ENCODE data around the gene CHPF. TPM values are rescaled to one million over a fixed set of nuclear protein-coding genes. Genes with fewer than 3 reads are reported as not detected.

CHPF gene
- total RNA-seq, 1 experiment from 2014 or later: 13.8 TPM

DNA sequence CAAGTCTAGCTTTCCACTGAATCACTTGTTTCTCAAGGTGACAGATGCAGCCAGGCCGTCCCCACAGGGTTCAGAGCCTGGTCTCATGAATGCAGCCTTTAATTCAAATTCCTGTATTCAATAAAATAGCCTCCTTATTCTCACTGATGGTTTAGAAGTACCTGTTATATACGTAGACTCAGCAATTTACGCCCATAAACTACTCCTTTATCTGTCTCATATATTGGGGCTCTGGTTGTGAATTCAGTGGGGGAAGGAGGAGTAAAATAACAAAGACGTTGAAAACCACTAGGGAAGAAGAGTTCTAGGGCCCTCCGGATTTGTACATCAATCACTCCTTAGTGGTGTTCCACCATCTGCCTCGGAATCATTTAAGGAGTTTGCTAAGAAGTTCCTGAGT is 26.0 kb upstream of the CHPF start:
- ChIA-PET POLR2A (ENCODE audit: low non-redundant PET) (no interaction called here), CTCF (no interaction called here)
- intact Hi-C loops (cut with micrococcal nuclease; ENCODE audit: unreplicated experiment): no loop called here
- peak overlapping the region; percentile 70 for H3K4me3 ChIP-seq (ENCODE audit: low read depth, low read length, poor library complexity, severe bottlenecking)
- no peaks in the 10 kb centered on the region for H3K27me3 ChIP-seq (replicated peaks; ENCODE audit: insufficient read depth, low read depth, low read length, poor library complexity)
- no peaks in the 10 kb centered on the region for H3K36me3 ChIP-seq (ENCODE audit: insufficient read depth, low read length, poor library complexity, severe bottlenecking)
- no peak for TF ChIP-seq EZH2 (IDR thresholded peaks at IDR 0.05; ENCODE audit: borderline replicate concordance, low read depth, low read length, poor library complexity, severe bottlenecking)
- TF ChIP-seq, protein P1, sequence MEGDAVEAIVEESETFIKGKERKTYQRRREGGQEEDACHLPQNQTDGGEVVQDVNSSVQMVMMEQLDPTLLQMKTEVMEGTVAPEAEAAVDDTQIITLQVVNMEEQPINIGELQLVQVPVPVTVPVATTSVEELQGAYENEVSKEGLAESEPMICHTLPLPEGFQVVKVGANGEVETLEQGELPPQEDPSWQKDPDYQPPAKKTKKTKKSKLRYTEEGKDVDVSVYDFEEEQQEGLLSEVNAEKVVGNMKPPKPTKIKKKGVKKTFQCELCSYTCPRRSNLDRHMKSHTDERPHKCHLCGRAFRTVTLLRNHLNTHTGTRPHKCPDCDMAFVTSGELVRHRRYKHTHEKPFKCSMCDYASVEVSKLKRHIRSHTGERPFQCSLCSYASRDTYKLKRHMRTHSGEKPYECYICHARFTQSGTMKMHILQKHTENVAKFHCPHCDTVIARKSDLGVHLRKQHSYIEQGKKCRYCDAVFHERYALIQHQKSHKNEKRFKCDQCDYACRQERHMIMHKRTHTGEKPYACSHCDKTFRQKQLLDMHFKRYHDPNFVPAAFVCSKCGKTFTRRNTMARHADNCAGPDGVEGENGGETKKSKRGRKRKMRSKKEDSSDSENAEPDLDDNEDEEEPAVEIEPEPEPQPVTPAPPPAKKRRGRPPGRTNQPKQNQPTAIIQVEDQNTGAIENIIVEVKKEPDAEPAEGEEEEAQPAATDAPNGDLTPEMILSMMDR (conservative IDR thresholded peaks at IDR 0.05; ENCODE audit: low read depth, low read length): no peak
- no peaks in the 10 kb centered on the region for H3K9me3 ChIP-seq (ENCODE audit: low read depth, low read length, poor library complexity, severe bottlenecking)
- H3K4me1 ChIP-seq (ENCODE audit: insufficient read depth, low read length, poor library complexity, severe bottlenecking): peaks cover 14% of the 10 kb centered on the region
- TSS peak; percentile 60 for BruUV-seq (replicated peaks)
- no peak for DNase-seq (ENCODE audit: low spot score)
- H3K27ac ChIP-seq (ENCODE audit: low read depth, low read length, poor library complexity, severe bottlenecking): no peak overlapping the region

DNA sequence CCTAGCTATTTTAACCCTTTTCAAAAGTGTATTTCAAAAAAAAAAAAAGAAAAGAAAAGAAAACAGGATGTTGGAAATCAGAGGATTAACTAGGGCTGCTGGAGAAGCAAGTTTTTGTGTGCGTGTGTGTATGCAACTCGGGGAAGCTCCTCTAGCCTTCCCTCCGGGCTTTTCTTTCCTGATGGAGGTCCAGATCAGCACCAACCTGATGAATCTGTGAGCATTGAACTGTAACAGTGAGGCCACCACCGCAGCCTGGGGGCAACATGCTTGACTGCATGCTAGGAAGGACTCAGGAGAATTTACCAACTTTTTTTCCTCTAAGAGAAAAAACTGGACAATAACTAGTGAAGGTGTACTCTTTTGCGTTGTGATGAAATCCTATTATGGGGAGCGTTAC is 25.4 kb upstream of the CHPF start:
- no peaks in the 10 kb centered on the region for H3K36me3 ChIP-seq (ENCODE audit: insufficient read depth, low read length, poor library complexity, severe bottlenecking)
- DNase-seq (ENCODE audit: low spot score): no peak
- ChIA-PET CTCF (no interaction called here), POLR2A (ENCODE audit: low non-redundant PET) (no interaction called here)
- peaks cover 14% of the 10 kb centered on the region for H3K4me1 ChIP-seq (ENCODE audit: insufficient read depth, low read length, poor library complexity, severe bottlenecking)
- TF ChIP-seq EZH2 (IDR thresholded peaks at IDR 0.05; ENCODE audit: borderline replicate concordance, low read depth, low read length, poor library complexity, severe bottlenecking): no peak
- TF ChIP-seq, protein P1 (conservative IDR thresholded peaks at IDR 0.05; ENCODE audit: low read depth, low read length): no peak
- H3K9me3 ChIP-seq (ENCODE audit: low read depth, low read length, poor library complexity, severe bottlenecking): no peaks in the 10 kb centered on the region
- H3K27me3 ChIP-seq (replicated peaks; ENCODE audit: insufficient read depth, low read depth, low read length, poor library complexity): no peaks in the 10 kb centered on the region
- H3K27ac ChIP-seq (ENCODE audit: low read depth, low read length, poor library complexity, severe bottlenecking): no peak overlapping the region
- no peak overlapping the region for H3K4me3 ChIP-seq (ENCODE audit: low read depth, low read length, poor library complexity, severe bottlenecking)
- intact Hi-C loops (cut with micrococcal nuclease; ENCODE audit: unreplicated experiment): no loop called here
- BruUV-seq (replicated peaks): no TSS peak

DNA sequence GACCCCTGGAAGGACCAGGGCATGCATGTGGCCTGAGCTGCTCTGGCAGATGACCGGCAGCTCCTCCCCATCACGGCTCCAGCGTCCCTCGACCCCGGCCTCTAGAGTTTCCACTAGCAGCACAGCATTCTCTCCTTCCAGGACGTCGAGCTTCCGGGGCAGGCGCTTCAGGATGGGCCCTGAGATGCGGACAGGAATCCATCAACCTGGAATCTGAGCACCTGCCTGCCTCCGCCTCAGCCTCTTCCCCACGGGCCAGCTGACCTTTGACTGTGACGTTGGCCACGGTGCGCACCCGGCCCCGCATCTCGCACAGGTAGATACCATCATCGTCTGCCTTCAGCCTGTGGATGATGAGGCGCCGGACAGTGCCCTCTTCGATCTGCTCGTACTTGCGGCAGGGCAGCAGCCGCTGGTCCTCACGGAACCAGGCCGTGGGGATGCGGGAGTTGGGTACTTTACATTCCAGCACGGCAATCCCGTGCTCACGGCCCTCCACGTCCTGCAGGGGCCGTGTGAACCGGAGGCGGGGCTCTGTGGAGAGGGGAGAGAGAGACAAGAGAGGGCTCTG is 24.3 kb upstream of the CHPF start:
- Histone ChIP-seq H3K27ac (ENCODE audit: low read depth, low read length, poor library complexity, severe bottlenecking) (no peak overlapping the region), H3K9me3 (ENCODE audit: low read depth, low read length, poor library complexity, severe bottlenecking) (no peaks in the 10 kb centered on the region), H3K4me3 (ENCODE audit: low read depth, low read length, poor library complexity, severe bottlenecking) (no peak overlapping the region), H3K4me1 (ENCODE audit: insufficient read depth, low read length, poor library complexity, severe bottlenecking) (peaks cover 14% of the 10 kb centered on the region), H3K36me3 (ENCODE audit: insufficient read depth, low read length, poor library complexity, severe bottlenecking) (no peaks in the 10 kb centered on the region), H3K27me3 (replicated peaks; ENCODE audit: insufficient read depth, low read depth, low read length, poor library complexity) (no peaks in the 10 kb centered on the region)
- no peak for TF ChIP-seq EZH2 (IDR thresholded peaks at IDR 0.05; ENCODE audit: borderline replicate concordance, low read depth, low read length, poor library complexity, severe bottlenecking)
- TF ChIP-seq, protein P1 (conservative IDR thresholded peaks at IDR 0.05; ENCODE audit: low read depth, low read length): no peak
- POLR2A ChIA-PET (ENCODE audit: low non-redundant PET): no interaction called here
- intact Hi-C loops (cut with micrococcal nuclease; ENCODE audit: unreplicated experiment): no loop called here
- no peak for DNase-seq (ENCODE audit: low spot score)
- CTCF ChIA-PET: no interaction called here
- BruUV-seq (replicated peaks): no TSS peak

Measured in A673 (cell line).